ENCODE results near the gene MRO.

- TF ChIP-seq CTCF (conservative IDR thresholded peaks at IDR 0.05; ENCODE audit: low read depth, low read length) (no peak), MAZ (IDR thresholded peaks at IDR 0.05; ENCODE audit: borderline replicate concordance, low read depth, low read length) (no peak), CHD1 (IDR thresholded peaks at IDR 0.05; ENCODE audit: low read depth, low read length) (no peak), CEBPB (IDR thresholded peaks at IDR 0.05; ENCODE audit: low read depth, low read length) (no peak)
Observed at GRCh38 chr18:50757358-50757757, 62.5 kb downstream of the MRO start.
